ENCODE measurements around the gene MUCL3.

- TF ChIP-seq CTCF (conservative IDR thresholded peaks at IDR 0.05 in 1 of 2, IDR thresholded peaks at IDR 0.05 in 1 of 2; ENCODE audit: low read depth in 1 of 2, low read length in 2 of 2) (no peak), EZH2 (IDR thresholded peaks at IDR 0.05; ENCODE audit: low read length, missing control alignments) (no peak)
These were observed 42.7 kb downstream of the MUCL3 start, which contains the start of gene MUC21 for GRCh38 chr6:30983439-30983838.
